Uterus (tissue), 4 donors: ENCODE measurements around the gene SCARB2. TPM values are rescaled to one million over a fixed set of nuclear protein-coding genes. Genes with fewer than 3 reads are reported as not detected.

Source experiments
- DNase-seq, 2 donors: peaks; one replicate each; pipeline ENCODE4 v3.0.0-alpha.2; 2019 to 2020
- H3K27ac ChIP-seq, 2 donors: fragments of 200-600 bp; sonication (generic); 1 replicate in 1 of 2; 2 replicates in 1 of 2; pipeline ENCODE4 v1.5.1; 2016 to 2018
- H3K27me3 ChIP-seq, 2 donors: fragments of 200-600 bp; sonication (generic); one replicate each; pipeline ENCODE4 v1.5.1; 2018 to 2019; ENCODE audit warnings: control low read depth in 1 of 2
- H3K36me3 ChIP-seq, 2 donors: fragments of 200-600 bp; sonication (generic); one replicate each; pipeline ENCODE4 v1.5.1; 2019; ENCODE audit warnings: control low read depth in 1 of 2
- H3K4me1 ChIP-seq, 2 donors: fragments of 200-600 bp; sonication (generic); one replicate each; pipeline ENCODE4 v1.5.1; 2018 to 2019; ENCODE audit warnings: control low read depth in 1 of 2
- H3K4me3 ChIP-seq, 2 donors: fragments of 200-600 bp; sonication (generic); 1 replicate in 1 of 2; 2 replicates in 1 of 2; pipeline ENCODE4 v1.5.1; 2018 to 2019; ENCODE audit warnings: mild to moderate bottlenecking in 1 of 2
- H3K9me3 ChIP-seq, 2 donors: fragments of 200-600 bp; sonication (generic); one replicate each; pipeline ENCODE4 v1.5.1; 2019; ENCODE audit warnings: control low read depth in 1 of 2
- POLR2A ChIP-seq, 2 donors: fragments of 450-650 bp; IDR thresholded peaks; one replicate each; pipeline ENCODE4 v1.6.1; 2016; ENCODE audit warnings: antibody characterized with exemption in 2 of 2, mild to moderate bottlenecking in 1 of 2, moderate library complexity in 1 of 2
- intact Hi-C: fragments of 100-400 bp; cut with DNase I; formaldehyde crosslinking; loops from one replicate; pipeline ENCODE4 v1.15.1; 2023; ENCODE audit warnings: low total_unique reads
- total RNA-seq, 4 donors: library from RNA; depleted of rRNA in 3 of 4; stranded (reverse); fragments of >200 nt in 3 of 4; gene quantifications; one replicate each; pipeline versions ENCODE4 v1.1.0 to v1.2.4, GENCODE V29; 2014 to 2023
- TF ChIP-seq, protein P1 (sequence below), 4 experiments: fragments of 200-600 bp in 2 of 4; fragments of 450-650 bp in 2 of 4; sonication (generic) in 2 of 4; IDR thresholded peaks; one replicate each; pipeline ENCODE4 v1.5.1; 2016 to 2019; ENCODE audit warnings: antibody characterized with exemption in 4 of 4, mild to moderate bottlenecking in 2 of 4, moderate library complexity in 1 of 4
- donor health status: DM: yes; HTN: yes; CAD: no.

Gene SCARB2
- total RNA-seq, 4 donors from 2014 or later: 150 to 233 (median 196) TPM

DNA sequence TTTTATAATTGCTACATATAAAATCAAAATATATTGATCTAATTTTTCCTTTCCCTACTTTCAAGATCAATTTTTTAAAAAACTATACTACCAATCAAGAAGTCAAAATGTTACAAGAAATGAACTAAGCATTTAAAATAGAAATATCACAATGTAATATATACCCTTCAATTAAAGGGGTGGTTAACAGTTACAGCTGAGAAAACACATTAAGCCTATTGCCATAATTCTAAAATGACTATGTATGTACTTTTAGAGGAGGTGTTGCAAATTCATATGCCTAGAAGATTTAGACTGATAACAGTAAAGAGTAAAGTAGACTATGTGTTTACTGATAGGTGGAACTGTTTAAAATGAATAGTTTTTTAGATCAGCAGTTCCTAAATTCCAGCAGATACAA, 69.1 kb downstream of the SCARB2 start:
- Histone ChIP-seq H3K4me3 (no peak overlapping the region), H3K27ac (no peak overlapping the region), H3K36me3 (no peaks in the 10 kb centered on the region), H3K27me3 (no peaks in the 10 kb centered on the region), H3K4me1 (no peaks in the 10 kb centered on the region), H3K9me3 (no peaks in the 10 kb centered on the region)
- no peak for DNase-seq
- no peak for TF ChIP-seq POLR2A (IDR thresholded peaks at IDR 0.05)
- TF ChIP-seq, protein P1, sequence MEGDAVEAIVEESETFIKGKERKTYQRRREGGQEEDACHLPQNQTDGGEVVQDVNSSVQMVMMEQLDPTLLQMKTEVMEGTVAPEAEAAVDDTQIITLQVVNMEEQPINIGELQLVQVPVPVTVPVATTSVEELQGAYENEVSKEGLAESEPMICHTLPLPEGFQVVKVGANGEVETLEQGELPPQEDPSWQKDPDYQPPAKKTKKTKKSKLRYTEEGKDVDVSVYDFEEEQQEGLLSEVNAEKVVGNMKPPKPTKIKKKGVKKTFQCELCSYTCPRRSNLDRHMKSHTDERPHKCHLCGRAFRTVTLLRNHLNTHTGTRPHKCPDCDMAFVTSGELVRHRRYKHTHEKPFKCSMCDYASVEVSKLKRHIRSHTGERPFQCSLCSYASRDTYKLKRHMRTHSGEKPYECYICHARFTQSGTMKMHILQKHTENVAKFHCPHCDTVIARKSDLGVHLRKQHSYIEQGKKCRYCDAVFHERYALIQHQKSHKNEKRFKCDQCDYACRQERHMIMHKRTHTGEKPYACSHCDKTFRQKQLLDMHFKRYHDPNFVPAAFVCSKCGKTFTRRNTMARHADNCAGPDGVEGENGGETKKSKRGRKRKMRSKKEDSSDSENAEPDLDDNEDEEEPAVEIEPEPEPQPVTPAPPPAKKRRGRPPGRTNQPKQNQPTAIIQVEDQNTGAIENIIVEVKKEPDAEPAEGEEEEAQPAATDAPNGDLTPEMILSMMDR (IDR thresholded peaks at IDR 0.05): no peak
- intact Hi-C loops: no loop called here

DNA sequence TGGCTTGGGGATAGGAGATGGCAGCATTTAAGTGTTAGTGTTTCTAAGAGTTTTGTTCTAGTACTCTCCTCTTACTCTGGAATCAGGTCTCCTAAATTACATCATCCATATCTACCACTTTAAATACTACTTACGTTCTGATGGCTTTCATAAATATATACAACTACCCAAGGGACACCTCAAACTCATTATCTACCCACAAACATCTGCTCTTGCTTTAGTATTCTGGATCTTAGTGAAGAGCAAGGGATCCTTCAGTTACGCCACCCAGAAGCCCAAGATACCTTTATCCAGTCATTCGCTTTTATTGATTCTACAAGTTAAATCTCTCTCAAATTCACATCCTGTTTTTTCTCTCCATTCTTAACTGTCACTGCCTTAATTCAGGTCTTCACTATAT, 72.4 kb downstream of the SCARB2 start:
- H3K36me3 ChIP-seq: no peaks in the 10 kb centered on the region
- intact Hi-C loops: no loop called here

DNA sequence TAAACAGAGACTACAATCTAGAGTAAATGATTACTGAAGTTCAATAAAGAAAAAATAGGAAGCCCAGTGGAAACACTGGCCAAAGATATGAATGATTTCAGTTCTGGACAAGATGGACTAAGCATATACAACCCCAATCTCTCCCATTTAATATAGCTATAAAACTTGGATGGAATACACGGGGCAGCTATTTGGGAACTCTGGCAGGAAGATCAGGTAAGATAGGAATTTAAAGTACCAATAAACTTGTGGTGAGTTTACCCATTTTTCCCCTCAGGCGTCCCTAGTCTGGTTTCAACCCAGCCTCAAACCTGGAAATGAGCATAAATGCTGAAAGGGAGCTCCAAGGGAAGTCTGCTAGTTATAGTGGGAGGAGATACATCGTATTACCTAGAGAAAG, 85.9 kb downstream of the SCARB2 start:
- intact Hi-C loops: no loop called here
- Histone ChIP-seq H3K9me3 (no peaks in the 10 kb centered on the region), H3K27me3 (no peaks in the 10 kb centered on the region), H3K4me3 (no peak overlapping the region), H3K36me3 (no peaks in the 10 kb centered on the region), H3K27ac (no peak overlapping the region), H3K4me1 (no peaks in the 10 kb centered on the region)
- no peak for DNase-seq
- TF ChIP-seq, protein P1 (IDR thresholded peaks at IDR 0.05): no peak
- no peak for TF ChIP-seq POLR2A (IDR thresholded peaks at IDR 0.05)

More for the DNA sequence above, 72.4 kb downstream of the SCARB2 start:
- DNase-seq: no peak
- H3K9me3 ChIP-seq: no peaks in the 10 kb centered on the region
- H3K27ac ChIP-seq: no peak overlapping the region
- H3K27me3 ChIP-seq: no peaks in the 10 kb centered on the region
- TF ChIP-seq, protein P1 (IDR thresholded peaks at IDR 0.05): no peak
- no peak for TF ChIP-seq POLR2A (IDR thresholded peaks at IDR 0.05)
- no peak overlapping the region for H3K4me3 ChIP-seq
- H3K4me1 ChIP-seq: no peaks in the 10 kb centered on the region

DNA sequence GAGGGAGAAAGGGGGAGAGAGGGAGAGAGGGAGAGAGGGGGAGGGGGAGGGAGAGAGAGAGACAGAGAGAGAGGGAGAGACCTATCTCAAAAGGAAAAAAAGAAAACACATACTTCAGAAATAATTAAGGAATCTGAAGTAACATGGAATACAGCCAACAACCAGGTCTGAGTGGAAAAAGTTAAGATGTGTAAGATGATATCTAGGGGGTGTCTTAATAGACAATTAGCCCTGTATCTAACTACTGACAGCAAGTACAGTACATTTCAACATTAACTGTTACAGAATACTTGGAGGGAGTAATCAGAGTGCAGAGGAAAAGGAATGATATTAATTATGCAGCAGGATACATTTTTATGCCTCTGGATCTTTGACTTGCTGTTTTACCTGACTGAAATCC, 87.8 kb downstream of the SCARB2 start:
- DNase-seq: no peak
- no peak overlapping the region for H3K4me3 ChIP-seq
- H3K9me3 ChIP-seq: no peaks in the 10 kb centered on the region
- intact Hi-C loops: no loop called here
- no peaks in the 10 kb centered on the region for H3K36me3 ChIP-seq
- no peaks in the 10 kb centered on the region for H3K27me3 ChIP-seq
- no peak overlapping the region for H3K27ac ChIP-seq
- no peaks in the 10 kb centered on the region for H3K4me1 ChIP-seq
- TF ChIP-seq, protein P1 (IDR thresholded peaks at IDR 0.05): no peak
- no peak for TF ChIP-seq POLR2A (IDR thresholded peaks at IDR 0.05)

DNA sequence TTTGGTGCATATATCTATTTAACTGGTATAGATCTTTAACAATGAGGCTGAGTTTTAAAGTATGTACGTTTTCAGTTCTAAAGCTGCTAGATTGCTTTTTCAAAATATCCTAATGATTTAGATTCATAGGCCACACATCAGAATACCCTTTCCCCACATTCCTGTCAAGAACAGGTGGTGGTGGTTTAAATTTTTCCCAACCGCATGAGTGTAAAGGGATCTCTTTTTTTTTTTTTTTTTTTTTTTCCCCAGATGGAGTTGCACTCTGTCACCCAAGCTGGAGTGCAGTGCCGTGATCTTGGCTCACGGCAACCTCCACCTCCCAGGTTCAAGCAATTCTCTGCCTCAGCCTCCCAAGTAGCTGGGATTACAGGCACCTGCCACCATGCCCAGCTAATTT, 93.4 kb downstream of the SCARB2 start:
- H3K4me1 ChIP-seq: no peaks in the 10 kb centered on the region
- H3K9me3 ChIP-seq: no peaks in the 10 kb centered on the region
- intact Hi-C loops: no loop called here
- no peak for DNase-seq
- H3K27ac ChIP-seq: no peak overlapping the region
- TF ChIP-seq, protein P1 (IDR thresholded peaks at IDR 0.05): no peak
- no peak for TF ChIP-seq POLR2A (IDR thresholded peaks at IDR 0.05)
- no peak overlapping the region for H3K4me3 ChIP-seq
- no peaks in the 10 kb centered on the region for H3K36me3 ChIP-seq
- H3K27me3 ChIP-seq: no peaks in the 10 kb centered on the region
